ENCODE results near the gene RPL6.

DNA sequence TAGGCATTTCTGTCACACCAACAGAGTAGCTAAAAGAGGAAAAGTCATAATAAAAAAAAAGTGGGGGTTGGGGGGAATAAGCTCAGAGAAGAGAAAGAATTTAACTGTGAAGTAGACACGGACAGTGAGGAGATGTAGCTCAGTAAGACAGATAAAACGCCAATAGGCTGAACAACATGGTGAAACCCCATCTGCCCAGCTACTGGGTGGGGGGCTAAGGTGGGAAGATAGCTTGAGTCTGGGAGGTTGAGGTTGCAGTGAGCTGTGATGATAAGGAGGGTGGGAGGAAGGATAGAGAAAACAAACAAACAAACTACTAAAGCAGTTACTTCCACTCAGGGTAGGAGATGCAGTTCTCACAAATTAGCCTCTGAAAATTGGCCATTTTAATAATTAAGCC, 52.2 kb downstream of the RPL6 start:
- TF ChIP-seq, protein P1, sequence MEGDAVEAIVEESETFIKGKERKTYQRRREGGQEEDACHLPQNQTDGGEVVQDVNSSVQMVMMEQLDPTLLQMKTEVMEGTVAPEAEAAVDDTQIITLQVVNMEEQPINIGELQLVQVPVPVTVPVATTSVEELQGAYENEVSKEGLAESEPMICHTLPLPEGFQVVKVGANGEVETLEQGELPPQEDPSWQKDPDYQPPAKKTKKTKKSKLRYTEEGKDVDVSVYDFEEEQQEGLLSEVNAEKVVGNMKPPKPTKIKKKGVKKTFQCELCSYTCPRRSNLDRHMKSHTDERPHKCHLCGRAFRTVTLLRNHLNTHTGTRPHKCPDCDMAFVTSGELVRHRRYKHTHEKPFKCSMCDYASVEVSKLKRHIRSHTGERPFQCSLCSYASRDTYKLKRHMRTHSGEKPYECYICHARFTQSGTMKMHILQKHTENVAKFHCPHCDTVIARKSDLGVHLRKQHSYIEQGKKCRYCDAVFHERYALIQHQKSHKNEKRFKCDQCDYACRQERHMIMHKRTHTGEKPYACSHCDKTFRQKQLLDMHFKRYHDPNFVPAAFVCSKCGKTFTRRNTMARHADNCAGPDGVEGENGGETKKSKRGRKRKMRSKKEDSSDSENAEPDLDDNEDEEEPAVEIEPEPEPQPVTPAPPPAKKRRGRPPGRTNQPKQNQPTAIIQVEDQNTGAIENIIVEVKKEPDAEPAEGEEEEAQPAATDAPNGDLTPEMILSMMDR (conservative IDR thresholded peaks at IDR 0.05), result no peak
- no peak for TF ChIP-seq EZH2 (IDR thresholded peaks at IDR 0.05; ENCODE audit: low read depth)
